Measurements from ENCODE around the gene COL6A5. TPM values are rescaled to one million over a fixed set of nuclear protein-coding genes. Genes with fewer than 3 reads are reported as not detected.
"Not testable (repeated sequence)": the region's sequence is repeated elsewhere in the genome, so short reads cannot be mapped to it uniquely, and the experiment has no call there.

Gene COL6A5
- total RNA-seq, result not detected in 2 replicates

GRCh38 chr3:130345487-130346079, at the start of gene COL6A5:
Gene COL6A5 (plus strand): TSS chr3:130345672. CDS start chr3:130373639, 27,967 bp downstream.
- no peak for DNase-seq (ENCODE audit: low read depth in 2 of 2)

GRCh38 chr3:130299531-130299930, 45.9 kb upstream of the COL6A5 start:
- no peak for DNase-seq (ENCODE audit: low read depth in 2 of 2)

GRCh38 chr3:130300888-130301287, 44.6 kb upstream of the COL6A5 start:
- no peak for DNase-seq (ENCODE audit: low read depth in 2 of 2)

GRCh38 chr3:130310109-130310508, 35.4 kb upstream of the COL6A5 start:
- DNase-seq (ENCODE audit: low read depth in 2 of 2), result no peak

GRCh38 chr3:130312374-130312773, 33.1 kb upstream of the COL6A5 start:
- DNase-seq (ENCODE audit: low read depth in 2 of 2), result no peak

GRCh38 chr3:130316169-130316568, 29.3 kb upstream of the COL6A5 start:
- DNase-seq (ENCODE audit: low read depth in 2 of 2), result no peak

GRCh38 chr3:130323503-130323902, 22.0 kb upstream of the COL6A5 start:
- DNase-seq (ENCODE audit: low read depth in 2 of 2), result no peak

- DNase-seq (ENCODE audit: low read depth in 2 of 2), result no peak
Measured at GRCh38 chr3:130340766-130341165, 4.7 kb upstream of the COL6A5 start.

GRCh38 chr3:130341388-130341787, 4.1 kb upstream of the COL6A5 start:
- no peak for DNase-seq (ENCODE audit: low read depth in 2 of 2)

GRCh38 chr3:130341882-130342281, 3.6 kb upstream of the COL6A5 start:
- no peak for DNase-seq (ENCODE audit: low read depth in 2 of 2)

GRCh38 chr3:130342821-130343661, 2.4 kb upstream of the COL6A5 start:
- DNase-seq (ENCODE audit: low read depth in 2 of 2), result no peak

- DNase-seq (ENCODE audit: low read depth in 2 of 2), result not testable (repeated sequence)
Measured at GRCh38 chr3:130348258-130348657, 2.8 kb downstream of the COL6A5 start.

- DNase-seq (ENCODE audit: low read depth in 2 of 2), result no peak
Measured at GRCh38 chr3:130354430-130354829, 9.0 kb downstream of the COL6A5 start.

- DNase-seq (ENCODE audit: low read depth in 2 of 2), result no peak
Measured at GRCh38 chr3:130374033-130374432, 28.6 kb downstream of the COL6A5 start.

- DNase-seq (ENCODE audit: low read depth in 2 of 2), result no peak
Measured at GRCh38 chr3:130374908-130375307, 29.4 kb downstream of the COL6A5 start.

- DNase-seq (ENCODE audit: low read depth in 2 of 2), result no peak
Measured at GRCh38 chr3:130377960-130378676, 32.6 kb downstream of the COL6A5 start.

- no peak for DNase-seq (ENCODE audit: low read depth in 2 of 2)
Measured at GRCh38 chr3:130378677-130379191, 33.3 kb downstream of the COL6A5 start.

- peak in 1 of 2 donors; percentile 27 for DNase-seq (ENCODE audit: low read depth in 2 of 2)
Measured at GRCh38 chr3:130379274-130379673, 33.8 kb downstream of the COL6A5 start.

- no peak for DNase-seq (ENCODE audit: low read depth in 2 of 2)
Measured at GRCh38 chr3:130380398-130380797, 34.9 kb downstream of the COL6A5 start.

GRCh38 chr3:130383424-130383823, 38.0 kb downstream of the COL6A5 start:
- no peak for DNase-seq (ENCODE audit: low read depth in 2 of 2)

GRCh38 chr3:130384476-130385025, 39.1 kb downstream of the COL6A5 start:
- DNase-seq (ENCODE audit: low read depth in 2 of 2), result no peak
